ENCODE measurements around the gene ZNF281. TPM values are rescaled to one million over a fixed set of nuclear protein-coding genes. Genes with fewer than 3 reads are reported as not detected.
"Not testable (repeated sequence)": the region's sequence is repeated elsewhere in the genome, so short reads cannot be mapped to it uniquely, and the experiment has no call there.

ZNF281 gene
- total RNA-seq, 1 experiment from 2014 or later: 18.8 TPM

- intact Hi-C loops (cut with micrococcal nuclease; ENCODE audit: unreplicated experiment): loop anchor here (1.0 kb wide), 2 partner anchors 67 to 80 kb away; no protein-coding TSS in a partner anchor
- H3F3A ChIP-seq (ENCODE audit: insufficient read depth, low read depth): peaks cover 42% of the 10 kb centered on the region
- ChIA-PET POLR2A (ENCODE audit: unreplicated experiment) (interaction anchor here (0.5 to 0.7 kb wide), 3 partner anchors 15 to 60 kb away, joined by 4 to 8 read pairs (median 5); no protein-coding TSS in a partner anchor), CTCF (no interaction called here)
- peak overlapping the region; percentile 40; the same call in 1 of the 2 replicates for H3K4me3 ChIP-seq
- no TSS peak for BruUV-seq (replicated peaks)
- H4K20me1 ChIP-seq (ENCODE audit: insufficient read depth): no peaks in the 10 kb centered on the region
- no peaks in the 10 kb centered on the region for H3K9me2 ChIP-seq (ENCODE audit: insufficient read depth)
- peaks cover 47% of the 10 kb centered on the region for H3K4me1 ChIP-seq (replicated peaks; ENCODE audit: insufficient read depth)
- TF ChIP-seq EZH2 (IDR thresholded peaks at IDR 0.05; ENCODE audit: low read depth): no peak
- TF ChIP-seq CTCF (conservative IDR thresholded peaks at IDR 0.05): no peak
- no peak overlapping the region for H2AFZ ChIP-seq
- no peaks in the 10 kb centered on the region for H3K36me3 ChIP-seq (ENCODE audit: low read depth)
- H3K4me2 ChIP-seq: peak overlapping the region; percentile 79
- H3K27ac ChIP-seq: peak overlapping the region; percentile 100
- H3K79me2 ChIP-seq (ENCODE audit: low read depth): no peaks in the 10 kb centered on the region
- no peaks in the 10 kb centered on the region for H3K9me3 ChIP-seq (ENCODE audit: insufficient read depth, low read depth)
- peak; percentile 67 to 96 for DNase-seq
- H3K27me3 ChIP-seq (ENCODE audit: insufficient read depth, low read depth): no peaks in the 10 kb centered on the region
Measured at GRCh38 chr1:200415789-200416593, 6.2 kb upstream of the ZNF281 start.

GRCh38 chr1:200415227-200415626 lies 5.4 kb upstream of the ZNF281 start:
- BruUV-seq (replicated peaks): TSS peak; percentile 76
- H3F3A ChIP-seq (ENCODE audit: insufficient read depth, low read depth): peaks cover 47% of the 10 kb centered on the region
- H3K4me2 ChIP-seq: peak overlapping the region; percentile 64
- no peaks in the 10 kb centered on the region for H3K79me2 ChIP-seq (ENCODE audit: low read depth)
- peaks cover 55% of the 10 kb centered on the region for H3K4me1 ChIP-seq (replicated peaks; ENCODE audit: insufficient read depth)
- peak overlapping the region; percentile 100 for H3K27ac ChIP-seq
- TF ChIP-seq CTCF (conservative IDR thresholded peaks at IDR 0.05) (no peak), EZH2 (IDR thresholded peaks at IDR 0.05; ENCODE audit: low read depth) (no peak)
- H2AFZ ChIP-seq: no peak overlapping the region
- CTCF ChIA-PET: interaction anchor here (1.1 kb wide), 1 partner anchor 68 kb away, joined by 3 read pairs; no protein-coding TSS in a partner anchor
- no peak overlapping the region for H3K4me3 ChIP-seq
- intact Hi-C loops (cut with micrococcal nuclease; ENCODE audit: unreplicated experiment): no loop called here
- no peaks in the 10 kb centered on the region for H3K36me3 ChIP-seq (ENCODE audit: low read depth)
- POLR2A ChIA-PET (ENCODE audit: unreplicated experiment): interaction anchor here (0.5 kb wide), 1 partner anchor 14 kb away, joined by 4 read pairs; no protein-coding TSS in a partner anchor
- DNase-seq: no peak
- no peaks in the 10 kb centered on the region for H4K20me1 ChIP-seq (ENCODE audit: insufficient read depth)
- H3K27me3 ChIP-seq (ENCODE audit: insufficient read depth, low read depth): no peaks in the 10 kb centered on the region
- H3K9me3 ChIP-seq (ENCODE audit: insufficient read depth, low read depth): no peaks in the 10 kb centered on the region
- H3K9me2 ChIP-seq (ENCODE audit: insufficient read depth): no peaks in the 10 kb centered on the region

GRCh38 chr1:200414657-200415056 lies 4.8 kb upstream of the ZNF281 start:
- H3K27me3 ChIP-seq (ENCODE audit: insufficient read depth, low read depth): no peaks in the 10 kb centered on the region
- intact Hi-C loops (cut with micrococcal nuclease; ENCODE audit: unreplicated experiment): loop anchor here (5.0 kb wide), 1 partner anchor 112 kb away; no protein-coding TSS in a partner anchor
- H2AFZ ChIP-seq: no peak overlapping the region
- H3K4me1 ChIP-seq (replicated peaks; ENCODE audit: insufficient read depth): peaks cover 56% of the 10 kb centered on the region
- H3F3A ChIP-seq (ENCODE audit: insufficient read depth, low read depth): peaks cover 49% of the 10 kb centered on the region
- H3K27ac ChIP-seq: peak overlapping the region; percentile 100
- CTCF ChIA-PET: interaction anchor here (1.1 kb wide), 1 partner anchor 69 kb away, joined by 3 read pairs; no protein-coding TSS in a partner anchor
- no peaks in the 10 kb centered on the region for H4K20me1 ChIP-seq (ENCODE audit: insufficient read depth)
- H3K9me2 ChIP-seq (ENCODE audit: insufficient read depth): no peaks in the 10 kb centered on the region
- peaks cover under 1% of the 10 kb centered on the region; the same call in 1 of the 2 replicates for H3K79me2 ChIP-seq (ENCODE audit: low read depth)
- no peak overlapping the region for H3K4me3 ChIP-seq
- no TSS peak for BruUV-seq (replicated peaks)
- TF ChIP-seq CTCF (conservative IDR thresholded peaks at IDR 0.05): no peak
- TF ChIP-seq EZH2 (IDR thresholded peaks at IDR 0.05; ENCODE audit: low read depth): no peak
- no peak overlapping the region for H3K4me2 ChIP-seq
- POLR2A ChIA-PET (ENCODE audit: unreplicated experiment): interaction anchor here (0.7 kb wide), 1 partner anchor 13 kb away, joined by 10 read pairs; no protein-coding TSS in a partner anchor
- no peaks in the 10 kb centered on the region for H3K9me3 ChIP-seq (ENCODE audit: insufficient read depth, low read depth)
- H3K36me3 ChIP-seq (ENCODE audit: low read depth): no peaks in the 10 kb centered on the region
- no peak for DNase-seq

GRCh38 chr1:200413766-200414165 lies 3.9 kb upstream of the ZNF281 start:
- H3K27me3 ChIP-seq (ENCODE audit: insufficient read depth, low read depth); H3K9me3 ChIP-seq (ENCODE audit: insufficient read depth, low read depth); H2AFZ ChIP-seq; H3K9me2 ChIP-seq (ENCODE audit: insufficient read depth); H3K36me3 ChIP-seq (ENCODE audit: low read depth); DNase-seq; H3K79me2 ChIP-seq (ENCODE audit: low read depth); H4K20me1 ChIP-seq (ENCODE audit: insufficient read depth); BruUV-seq (replicated peaks); CTCF ChIA-PET; H3K4me2 ChIP-seq; H3K4me3 ChIP-seq; H3K27ac ChIP-seq: not testable (repeated sequence)
- intact Hi-C loops (cut with micrococcal nuclease; ENCODE audit: unreplicated experiment): loop anchor here (5.0 kb wide), 1 partner anchor 111 kb away; no protein-coding TSS in a partner anchor
- peaks cover 59% of the 10 kb centered on the region for H3K4me1 ChIP-seq (replicated peaks; ENCODE audit: insufficient read depth)
- H3F3A ChIP-seq (ENCODE audit: insufficient read depth, low read depth): peaks cover 49% of the 10 kb centered on the region
- POLR2A ChIA-PET (ENCODE audit: unreplicated experiment): interaction anchor here (0.7 kb wide), 1 partner anchor 12 kb away, joined by 10 read pairs; no protein-coding TSS in a partner anchor

Data from PC-9 (cell line).